GM23338 (cell line): Measurements from ENCODE around the gene COL1A2. TPM values are rescaled to one million over a fixed set of nuclear protein-coding genes. Genes with fewer than 3 reads are reported as not detected.

Experiments used
- ATAC-seq: fragments of 200-7000 bp; cut with Tn5 transposase; 3 replicates; pipeline ENCODE4 v1.9.1; 2020
- DNase-seq: peaks from one replicate; pipeline ENCODE4 v3.0.0-alpha.2; 2015; ENCODE audit warnings: low spot score
- H2AFZ ChIP-seq: fragments of 200-600 bp; sonication (generic); 2 replicates; pipeline ENCODE4 v1.8.0; 2016; ENCODE audit warnings: antibody characterized with exemption, mild to moderate bottlenecking, moderate library complexity
- H3F3A ChIP-seq: fragments of 200-600 bp; sonication (generic); replicated peaks from 2 replicates; pipeline ENCODE4 v1.8.0; 2017; ENCODE audit warnings: antibody characterized with exemption, mixed run types, low read depth
- H3K27ac ChIP-seq: fragments of 200-600 bp; sonication (generic); 2 replicates; pipeline ENCODE4 v1.6.1; 2016; ENCODE audit warnings: low read depth
- H3K27me3 ChIP-seq: fragments of 200-600 bp; sonication (generic); 2 replicates; pipeline ENCODE4 v1.8.0; 2016; ENCODE audit warnings: mild to moderate bottlenecking, mixed run types, moderate library complexity; ENCODE audit not compliant: insufficient read depth
- H3K36me3 ChIP-seq: fragments of 200-600 bp; sonication (generic); 2 replicates; pipeline ENCODE4 v1.8.0; 2016; ENCODE audit warnings: mild to moderate bottlenecking; ENCODE audit not compliant: insufficient read depth
- H3K4me1 ChIP-seq: fragments of 200-600 bp; sonication (generic); 2 replicates; pipeline ENCODE4 v1.8.0; 2016; ENCODE audit warnings: mild to moderate bottlenecking, moderate library complexity; ENCODE audit not compliant: insufficient read depth
- H3K4me2 ChIP-seq: fragments of 200-600 bp; sonication (generic); 2 replicates; pipeline ENCODE4 v1.7.1; 2017; ENCODE audit warnings: mixed run types
- H3K4me3 ChIP-seq: fragments of 200-600 bp; sonication (generic); 2 replicates; pipeline ENCODE4 v1.6.1; 2016; ENCODE audit warnings: mixed run types
- H3K79me2 ChIP-seq: fragments of 200-600 bp; sonication (generic); replicated peaks from 2 replicates; pipeline ENCODE4 v1.8.0; 2017; ENCODE audit warnings: mild to moderate bottlenecking; ENCODE audit not compliant: insufficient read depth
- H3K9me2 ChIP-seq: fragments of 200-600 bp; sonication (generic); 2 replicates; pipeline ENCODE4 v1.8.0; 2017; ENCODE audit not compliant: insufficient read depth
- H4K20me1 ChIP-seq: fragments of 200-600 bp; sonication (generic); replicated peaks from 2 replicates; pipeline ENCODE4 v1.8.0; 2017; ENCODE audit warnings: mild to moderate bottlenecking; ENCODE audit not compliant: insufficient read depth
- H3K27ac Mint-ChIP-seq: 2 replicates; pipeline ENCODE4 v1.8.0; 2020; ENCODE audit warnings: inconsistent platforms, mild to moderate bottlenecking, moderate library complexity, mixed read lengths
- H3K27me3 Mint-ChIP-seq: 3 replicates; pipeline ENCODE4 v1.8.0; 2022; ENCODE audit warnings: low read depth, mild to moderate bottlenecking, moderate library complexity, mixed read lengths, inconsistent platforms; ENCODE audit not compliant: insufficient read depth, poor library complexity
- H3K36me3 Mint-ChIP-seq: 3 replicates; pipeline ENCODE4 v1.8.0; 2021; ENCODE audit warnings: low read depth, mild to moderate bottlenecking, inconsistent platforms, moderate library complexity, mixed read lengths
- H3K4me1 Mint-ChIP-seq: 3 replicates; pipeline ENCODE4 v1.8.0; 2020; ENCODE audit warnings: mild to moderate bottlenecking, inconsistent platforms, mixed read lengths
- H3K4me3 Mint-ChIP-seq: 3 replicates; pipeline ENCODE4 v1.8.0; 2021; ENCODE audit warnings: moderate library complexity, mild to moderate bottlenecking, inconsistent platforms, mixed read lengths
- H3K9me3 Mint-ChIP-seq: 3 replicates; pipeline ENCODE4 v1.8.0; 2020; ENCODE audit warnings: moderate library complexity, mild to moderate bottlenecking, inconsistent platforms, mixed read lengths
- CREB1 ChIP-seq: fragments of 250-450 bp; sonication (Bioruptor Pico); IDR thresholded peaks from 2 replicates; pipeline ENCODE4 v1.5.0; 2020; ENCODE audit warnings: low read depth, mild to moderate bottlenecking, moderate library complexity
- EZH2 ChIP-seq: fragments of 200-600 bp; sonication (generic); IDR thresholded peaks from one replicate; pipeline ENCODE4 v1.8.0; 2017; ENCODE audit warnings: antibody characterized with exemption, mild to moderate bottlenecking, low read depth; ENCODE audit not compliant: unreplicated experiment
- EZH2phosphoT487 ChIP-seq: fragments of 200-600 bp; sonication (generic); IDR thresholded peaks from one replicate; pipeline ENCODE4 v1.8.1; 2018; ENCODE audit warnings: antibody characterized with exemption; ENCODE audit not compliant: unreplicated experiment
- NANOG ChIP-seq: IDR thresholded peaks from 2 replicates; pipeline ENCODE4 v1.6.1; 2016; ENCODE audit warnings: antibody characterized with exemption, borderline replicate concordance
- POLR2AphosphoS5 ChIP-seq: IDR thresholded peaks from 2 replicates; pipeline ENCODE4 v1.6.1; 2016; ENCODE audit warnings: antibody characterized with exemption, low read depth
- STAT1 ChIP-seq: IDR thresholded peaks from one replicate; pipeline ENCODE4 v1.6.1; 2016; ENCODE audit warnings: antibody characterized with exemption; ENCODE audit not compliant: unreplicated experiment
- ZNF114 ChIP-seq: fragments of 250-450 bp; sonication (Bioruptor Pico); IDR thresholded peaks from 2 replicates; pipeline ENCODE4 v1.5.0; 2020; ENCODE audit warnings: mild to moderate bottlenecking, moderate library complexity
- ZNF331 ChIP-seq: fragments of 250-450 bp; sonication (Bioruptor Pico); IDR thresholded peaks from 2 replicates; pipeline ENCODE4 v1.5.0; 2020; ENCODE audit warnings: low read depth, mild to moderate bottlenecking, moderate library complexity
- polyA plus RNA-seq: library from polyadenylated mRNA; unstranded; fragments of >200 nt; fragmentation: Nextera tagmentation; extraction: Ambion mirVana; gene quantifications from 2 replicates; pipeline ENCODE4 v1.2.1, GENCODE V29; 2016
- total RNA-seq: library from RNA; depleted of rRNA; stranded (reverse); fragments of >200 nt; shearing (Covaris generic); gene quantifications from 2 replicates; pipeline ENCODE4 v1.2.3, GENCODE V29; 2014
- TF ChIP-seq, protein P1 (sequence below), 2 experiments: fragments of 200-600 bp in 1 of 2; sonication (generic) in 1 of 2; conservative IDR thresholded peaks; 2 replicates each; pipeline versions ENCODE4 v1.5.1 to v1.6.1; 2016 to 2017; ENCODE audit warnings: antibody characterized with exemption in 2 of 2, low read depth in 2 of 2, mild to moderate bottlenecking in 2 of 2, moderate library complexity in 1 of 2
- TF ChIP-seq, protein P2 (sequence below): fragments of 250-450 bp; sonication (Bioruptor Pico); IDR thresholded peaks from 2 replicates; pipeline ENCODE4 v1.5.0; 2020; ENCODE audit warnings: mild to moderate bottlenecking, moderate library complexity
- TF ChIP-seq, protein P3 (sequence below): IDR thresholded peaks from one replicate; pipeline ENCODE4 v1.6.1; 2018; ENCODE audit warnings: antibody characterized with exemption; ENCODE audit not compliant: unreplicated experiment

Gene COL1A2
- total and polyA plus RNA-seq, 2 experiments from 2014 or later = 32.0 to 67.0 TPM

DNA sequence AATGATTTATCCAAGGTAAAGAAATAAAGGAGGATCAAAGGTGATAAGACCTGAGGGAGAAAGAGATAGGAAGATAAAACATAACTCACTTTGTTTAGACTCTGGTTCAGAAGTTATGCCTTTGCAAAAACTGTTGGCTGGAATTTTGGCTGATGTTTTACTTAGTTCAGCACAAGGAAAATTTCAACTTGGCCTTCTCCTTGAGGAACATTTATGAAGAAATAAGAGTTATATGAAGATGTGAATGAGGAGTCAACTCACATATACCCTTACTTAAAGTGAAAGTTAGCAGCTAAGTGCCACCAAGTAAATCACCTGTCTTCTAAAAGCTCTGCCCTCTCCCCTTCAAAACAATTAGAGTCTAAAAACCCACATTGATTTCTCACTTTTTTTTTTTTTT is 39.7 kb upstream of the COL1A2 start:
- H3K9me3 Mint-ChIP-seq = peaks cover 5% of the 10 kb centered on the region; the same call in 2 of the 3 replicates
- H3K4me1 Mint-ChIP-seq = peaks cover 5% of the 10 kb centered on the region; the same call in 2 of the 3 replicates
- H3K9me2 ChIP-seq = no peaks in the 10 kb centered on the region
- H2AFZ ChIP-seq = no peak overlapping the region
- ATAC-seq (no peak), DNase-seq (no peak)
- no peaks in the 10 kb centered on the region for H4K20me1 ChIP-seq
- no peak overlapping the region for H3K4me3 ChIP-seq
- TF ChIP-seq, protein P1, sequence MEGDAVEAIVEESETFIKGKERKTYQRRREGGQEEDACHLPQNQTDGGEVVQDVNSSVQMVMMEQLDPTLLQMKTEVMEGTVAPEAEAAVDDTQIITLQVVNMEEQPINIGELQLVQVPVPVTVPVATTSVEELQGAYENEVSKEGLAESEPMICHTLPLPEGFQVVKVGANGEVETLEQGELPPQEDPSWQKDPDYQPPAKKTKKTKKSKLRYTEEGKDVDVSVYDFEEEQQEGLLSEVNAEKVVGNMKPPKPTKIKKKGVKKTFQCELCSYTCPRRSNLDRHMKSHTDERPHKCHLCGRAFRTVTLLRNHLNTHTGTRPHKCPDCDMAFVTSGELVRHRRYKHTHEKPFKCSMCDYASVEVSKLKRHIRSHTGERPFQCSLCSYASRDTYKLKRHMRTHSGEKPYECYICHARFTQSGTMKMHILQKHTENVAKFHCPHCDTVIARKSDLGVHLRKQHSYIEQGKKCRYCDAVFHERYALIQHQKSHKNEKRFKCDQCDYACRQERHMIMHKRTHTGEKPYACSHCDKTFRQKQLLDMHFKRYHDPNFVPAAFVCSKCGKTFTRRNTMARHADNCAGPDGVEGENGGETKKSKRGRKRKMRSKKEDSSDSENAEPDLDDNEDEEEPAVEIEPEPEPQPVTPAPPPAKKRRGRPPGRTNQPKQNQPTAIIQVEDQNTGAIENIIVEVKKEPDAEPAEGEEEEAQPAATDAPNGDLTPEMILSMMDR (conservative IDR thresholded peaks at IDR 0.05; ENCODE audit: low read depth in 2 of 2) = no peak
- no peak for TF ChIP-seq POLR2AphosphoS5
- no peak for TF ChIP-seq ZNF331
- no peak for TF ChIP-seq NANOG
- TF ChIP-seq, protein P2, sequence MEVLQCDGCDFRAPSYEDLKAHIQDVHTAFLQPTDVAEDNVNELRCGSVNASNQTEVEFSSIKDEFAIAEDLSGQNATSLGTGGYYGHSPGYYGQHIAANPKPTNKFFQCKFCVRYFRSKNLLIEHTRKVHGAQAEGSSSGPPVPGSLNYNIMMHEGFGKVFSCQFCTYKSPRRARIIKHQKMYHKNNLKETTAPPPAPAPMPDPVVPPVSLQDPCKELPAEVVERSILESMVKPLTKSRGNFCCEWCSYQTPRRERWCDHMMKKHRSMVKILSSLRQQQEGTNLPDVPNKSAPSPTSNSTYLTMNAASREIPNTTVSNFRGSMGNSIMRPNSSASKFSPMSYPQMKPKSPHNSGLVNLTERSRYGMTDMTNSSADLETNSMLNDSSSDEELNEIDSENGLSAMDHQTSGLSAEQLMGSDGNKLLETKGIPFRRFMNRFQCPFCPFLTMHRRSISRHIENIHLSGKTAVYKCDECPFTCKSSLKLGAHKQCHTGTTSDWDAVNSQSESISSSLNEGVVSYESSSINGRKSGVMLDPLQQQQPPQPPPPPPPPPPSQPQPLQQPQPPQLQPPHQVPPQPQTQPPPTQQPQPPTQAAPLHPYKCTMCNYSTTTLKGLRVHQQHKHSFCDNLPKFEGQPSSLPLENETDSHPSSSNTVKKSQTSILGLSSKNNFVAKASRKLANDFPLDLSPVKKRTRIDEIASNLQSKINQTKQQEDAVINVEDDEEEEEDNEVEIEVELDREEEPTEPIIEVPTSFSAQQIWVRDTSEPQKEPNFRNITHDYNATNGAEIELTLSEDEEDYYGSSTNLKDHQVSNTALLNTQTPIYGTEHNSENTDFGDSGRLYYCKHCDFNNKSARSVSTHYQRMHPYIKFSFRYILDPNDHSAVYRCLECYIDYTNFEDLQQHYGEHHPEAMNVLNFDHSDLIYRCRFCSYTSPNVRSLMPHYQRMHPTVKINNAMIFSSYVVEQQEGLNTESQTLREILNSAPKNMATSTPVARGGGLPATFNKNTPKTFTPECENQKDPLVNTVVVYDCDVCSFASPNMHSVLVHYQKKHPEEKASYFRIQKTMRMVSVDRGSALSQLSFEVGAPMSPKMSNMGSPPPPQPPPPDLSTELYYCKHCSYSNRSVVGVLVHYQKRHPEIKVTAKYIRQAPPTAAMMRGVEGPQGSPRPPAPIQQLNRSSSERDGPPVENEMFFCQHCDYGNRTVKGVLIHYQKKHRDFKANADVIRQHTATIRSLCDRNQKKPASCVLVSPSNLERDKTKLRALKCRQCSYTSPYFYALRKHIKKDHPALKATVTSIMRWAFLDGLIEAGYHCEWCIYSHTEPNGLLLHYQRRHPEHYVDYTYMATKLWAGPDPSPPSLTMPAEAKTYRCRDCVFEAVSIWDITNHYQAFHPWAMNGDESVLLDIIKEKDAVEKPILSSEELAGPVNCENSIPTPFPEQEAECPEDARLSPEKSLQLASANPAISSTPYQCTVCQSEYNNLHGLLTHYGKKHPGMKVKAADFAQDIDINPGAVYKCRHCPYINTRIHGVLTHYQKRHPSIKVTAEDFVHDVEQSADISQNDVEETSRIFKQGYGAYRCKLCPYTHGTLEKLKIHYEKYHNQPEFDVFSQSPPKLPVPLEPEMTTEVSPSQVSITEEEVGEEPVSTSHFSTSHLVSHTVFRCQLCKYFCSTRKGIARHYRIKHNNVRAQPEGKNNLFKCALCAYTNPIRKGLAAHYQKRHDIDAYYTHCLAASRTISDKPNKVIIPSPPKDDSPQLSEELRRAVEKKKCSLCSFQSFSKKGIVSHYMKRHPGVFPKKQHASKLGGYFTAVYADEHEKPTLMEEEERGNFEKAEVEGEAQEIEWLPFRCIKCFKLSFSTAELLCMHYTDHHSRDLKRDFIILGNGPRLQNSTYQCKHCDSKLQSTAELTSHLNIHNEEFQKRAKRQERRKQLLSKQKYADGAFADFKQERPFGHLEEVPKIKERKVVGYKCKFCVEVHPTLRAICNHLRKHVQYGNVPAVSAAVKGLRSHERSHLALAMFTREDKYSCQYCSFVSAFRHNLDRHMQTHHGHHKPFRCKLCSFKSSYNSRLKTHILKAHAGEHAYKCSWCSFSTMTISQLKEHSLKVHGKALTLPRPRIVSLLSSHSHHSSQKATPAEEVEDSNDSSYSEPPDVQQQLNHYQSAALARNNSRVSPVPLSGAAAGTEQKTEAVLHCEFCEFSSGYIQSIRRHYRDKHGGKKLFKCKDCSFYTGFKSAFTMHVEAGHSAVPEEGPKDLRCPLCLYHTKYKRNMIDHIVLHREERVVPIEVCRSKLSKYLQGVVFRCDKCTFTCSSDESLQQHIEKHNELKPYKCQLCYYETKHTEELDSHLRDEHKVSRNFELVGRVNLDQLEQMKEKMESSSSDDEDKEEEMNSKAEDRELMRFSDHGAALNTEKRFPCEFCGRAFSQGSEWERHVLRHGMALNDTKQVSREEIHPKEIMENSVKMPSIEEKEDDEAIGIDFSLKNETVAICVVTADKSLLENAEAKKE (CRISPR knock-in tag) = no peak
- TF ChIP-seq CREB1 (CRISPR knock-in tag) = no peak
- TF ChIP-seq EZH2phosphoT487 = no peak
- TF ChIP-seq STAT1 = no peak
- TF ChIP-seq, protein P3, sequence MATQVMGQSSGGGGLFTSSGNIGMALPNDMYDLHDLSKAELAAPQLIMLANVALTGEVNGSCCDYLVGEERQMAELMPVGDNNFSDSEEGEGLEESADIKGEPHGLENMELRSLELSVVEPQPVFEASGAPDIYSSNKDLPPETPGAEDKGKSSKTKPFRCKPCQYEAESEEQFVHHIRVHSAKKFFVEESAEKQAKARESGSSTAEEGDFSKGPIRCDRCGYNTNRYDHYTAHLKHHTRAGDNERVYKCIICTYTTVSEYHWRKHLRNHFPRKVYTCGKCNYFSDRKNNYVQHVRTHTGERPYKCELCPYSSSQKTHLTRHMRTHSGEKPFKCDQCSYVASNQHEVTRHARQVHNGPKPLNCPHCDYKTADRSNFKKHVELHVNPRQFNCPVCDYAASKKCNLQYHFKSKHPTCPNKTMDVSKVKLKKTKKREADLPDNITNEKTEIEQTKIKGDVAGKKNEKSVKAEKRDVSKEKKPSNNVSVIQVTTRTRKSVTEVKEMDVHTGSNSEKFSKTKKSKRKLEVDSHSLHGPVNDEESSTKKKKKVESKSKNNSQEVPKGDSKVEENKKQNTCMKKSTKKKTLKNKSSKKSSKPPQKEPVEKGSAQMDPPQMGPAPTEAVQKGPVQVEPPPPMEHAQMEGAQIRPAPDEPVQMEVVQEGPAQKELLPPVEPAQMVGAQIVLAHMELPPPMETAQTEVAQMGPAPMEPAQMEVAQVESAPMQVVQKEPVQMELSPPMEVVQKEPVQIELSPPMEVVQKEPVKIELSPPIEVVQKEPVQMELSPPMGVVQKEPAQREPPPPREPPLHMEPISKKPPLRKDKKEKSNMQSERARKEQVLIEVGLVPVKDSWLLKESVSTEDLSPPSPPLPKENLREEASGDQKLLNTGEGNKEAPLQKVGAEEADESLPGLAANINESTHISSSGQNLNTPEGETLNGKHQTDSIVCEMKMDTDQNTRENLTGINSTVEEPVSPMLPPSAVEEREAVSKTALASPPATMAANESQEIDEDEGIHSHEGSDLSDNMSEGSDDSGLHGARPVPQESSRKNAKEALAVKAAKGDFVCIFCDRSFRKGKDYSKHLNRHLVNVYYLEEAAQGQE = no peak
- TF ChIP-seq ZNF114 (CRISPR knock-in tag) = no peak
- no peak for TF ChIP-seq EZH2
- no peak overlapping the region for H3K27ac ChIP-seq
- H3K4me3 Mint-ChIP-seq = no peak overlapping the region
- H3K27me3 Mint-ChIP-seq = no peaks in the 10 kb centered on the region
- H3K36me3 ChIP-seq = no peaks in the 10 kb centered on the region
- H3F3A ChIP-seq = no peaks in the 10 kb centered on the region
- no peak overlapping the region for H3K4me2 ChIP-seq
- peaks cover 3% of the 10 kb centered on the region; the same call in 1 of the 2 replicates for H3K4me1 ChIP-seq
- H3K27ac Mint-ChIP-seq = no peak overlapping the region
- H3K27me3 ChIP-seq = no peaks in the 10 kb centered on the region
- no peaks in the 10 kb centered on the region for H3K79me2 ChIP-seq
- no peaks in the 10 kb centered on the region for H3K36me3 Mint-ChIP-seq
